Keratinocyte (primary cell): ENCODE measurements around the gene DPP7.

Experiments
- CTCF ChIP-seq, 3 experiments: IDR thresholded peaks in 1 of 3; conservative IDR thresholded peaks in 1 of 3; optimal IDR thresholded peaks in 1 of 3; 2 replicates in 2 of 3; 3 replicates in 1 of 3; pipeline versions ENCODE3 to v1.5.1; 2011; ENCODE audit warnings: low read length in 3 of 3, mild to moderate bottlenecking in 3 of 3, moderate library complexity in 2 of 3, control low read depth in 1 of 3, inconsistent platforms in 1 of 3; ENCODE audit not compliant: insufficient read depth in 2 of 3; ENCODE audit errors: extremely low read depth in 1 of 3
- EZH2 ChIP-seq: IDR thresholded peaks from one replicate; pipeline ENCODE4 v1.6.1; 2012; ENCODE audit warnings: inconsistent platforms, mild to moderate bottlenecking, low read length, moderate library complexity

- TF ChIP-seq EZH2 (no peak), CTCF (optimal IDR thresholded peaks at IDR 0.05 in 1 of 3, IDR thresholded peaks at IDR 0.05 in 1 of 3, conservative IDR thresholded peaks at IDR 0.05 in 1 of 3; ENCODE audit: extremely low read depth in 1 of 3, insufficient read depth in 2 of 3, low read length in 3 of 3) (no peak)
Observed at GRCh38 chr9:137149942-137150616, 35.5 kb upstream of the DPP7 start.
